NK-92 (cell line): Measurements from ENCODE around the gene CAVIN3.

ENCODE experiments used
- DNase-seq: peaks from one replicate; lab custom pipeline; 2025; ENCODE audit not compliant: unreplicated experiment; lab: John Stamatoyannopoulos, UW

Gene CAVIN3

DNA sequence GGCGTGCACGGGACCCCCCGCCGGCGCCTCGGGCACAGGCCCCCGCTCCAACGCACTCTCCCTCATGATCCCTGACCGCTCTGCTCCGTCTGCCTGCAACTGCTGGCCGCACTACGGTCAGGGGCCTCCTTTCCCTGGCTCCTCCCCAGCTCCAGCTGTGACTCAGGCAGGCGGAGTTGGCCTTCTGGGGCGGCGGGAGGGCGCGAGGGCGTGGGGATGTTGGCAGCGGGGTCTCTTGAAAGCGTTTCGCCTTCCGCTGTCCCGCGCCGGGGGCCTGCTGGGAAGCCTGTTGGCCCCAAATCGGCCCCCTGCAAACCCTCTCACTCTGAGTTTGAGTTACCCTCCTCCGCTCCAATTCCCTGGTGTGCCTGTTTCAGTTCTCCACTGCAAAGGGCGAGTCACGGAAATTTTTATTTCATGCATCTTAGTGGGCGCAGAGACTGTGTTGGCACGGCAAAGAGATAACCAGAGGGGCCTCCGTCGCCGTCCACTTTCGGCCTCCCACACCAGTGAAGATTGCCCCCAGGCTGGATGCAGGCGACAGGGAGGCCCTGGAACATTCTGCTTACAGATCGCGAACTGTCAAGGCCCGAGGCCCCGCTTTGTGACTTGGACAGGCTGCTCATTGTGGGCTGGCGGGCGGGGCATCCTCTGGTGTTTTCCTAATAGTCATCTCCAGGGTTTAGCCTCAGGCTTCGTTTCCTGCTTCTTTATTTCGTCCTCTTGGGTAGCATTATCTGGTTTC is at the start of gene CAVIN3:
CAVIN3 (minus strand) TSS at position 91 of the 745 bp plus-strand sequence; CDS start at position 66, 25 bp downstream.
- no peak for DNase-seq

DNA sequence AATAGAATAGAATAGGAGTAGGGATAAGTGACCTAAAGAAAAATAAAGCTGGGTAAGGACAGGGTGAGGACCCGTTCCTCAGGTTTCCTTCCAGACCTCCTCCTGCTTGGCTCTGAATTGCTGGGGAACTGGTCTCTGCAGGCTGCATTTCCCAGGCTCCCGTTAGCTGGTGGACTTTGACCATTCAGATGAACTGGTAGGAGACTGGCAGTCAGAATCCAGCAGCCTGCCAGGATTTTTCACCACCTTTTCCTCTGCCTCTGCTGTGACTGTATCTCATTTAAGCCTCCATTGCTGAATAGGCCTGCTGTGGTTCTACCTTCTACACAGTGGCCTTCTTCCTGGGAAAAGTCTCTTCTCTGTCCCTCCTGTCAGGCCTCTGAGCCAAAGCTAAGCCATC is 45.4 kb upstream of the CAVIN3 start:
- no peak for DNase-seq

- DNase-seq: no peak
These were observed 42.8 kb upstream of the CAVIN3 start for GRCh38 chr11:6362873-6363678.

DNA sequence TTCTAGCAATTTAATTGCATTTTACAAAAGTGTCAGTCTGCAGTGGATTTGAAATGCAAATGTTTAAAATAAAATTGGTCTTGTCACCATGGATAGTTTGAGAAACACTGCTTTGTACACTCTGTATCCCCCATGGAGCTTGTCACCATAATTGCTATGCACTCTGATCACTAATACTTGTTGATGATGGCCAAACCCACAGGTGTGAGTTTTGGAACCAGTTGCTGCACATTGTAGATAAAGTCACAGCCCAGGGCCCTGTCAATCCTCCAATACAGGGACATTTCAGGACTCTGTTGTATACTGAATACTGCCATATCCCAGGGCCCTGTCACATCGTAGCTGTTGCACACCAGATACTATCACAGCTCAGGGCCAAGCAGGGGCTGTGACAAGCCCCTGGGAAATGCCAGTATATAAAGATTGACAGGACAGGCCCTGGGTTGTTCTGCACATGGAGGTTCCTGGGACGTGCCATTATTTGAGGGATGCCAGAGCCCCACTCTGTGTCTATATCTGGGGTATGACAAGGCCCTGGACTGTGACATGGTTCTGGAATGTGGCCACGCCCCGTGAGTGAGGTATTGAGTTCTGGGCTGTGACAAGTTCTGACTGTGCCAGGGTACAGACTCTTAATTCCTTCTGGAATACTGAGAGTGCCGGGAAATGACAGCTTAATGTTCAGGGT is 42.0 kb upstream of the CAVIN3 start:
- no peak for DNase-seq

DNA sequence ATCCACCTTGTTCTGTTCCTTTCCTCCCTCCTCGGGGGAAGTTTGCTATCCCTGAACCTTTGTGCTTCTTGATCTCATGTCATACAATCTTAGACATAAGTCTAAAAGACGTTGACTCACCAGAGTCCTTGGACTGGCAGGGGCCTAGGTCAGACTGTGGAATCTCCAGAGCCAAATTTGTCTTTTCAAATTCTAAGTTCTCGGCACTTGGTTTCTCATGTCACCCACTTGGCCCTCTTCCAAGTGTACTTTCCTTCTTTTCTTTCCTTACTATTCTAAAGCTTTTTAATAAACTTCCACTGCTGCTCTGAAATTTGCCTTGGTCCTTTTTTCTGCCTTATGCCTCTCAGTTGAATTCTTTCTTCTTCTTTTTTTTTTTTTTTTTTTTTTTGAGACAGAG is 39.9 kb upstream of the CAVIN3 start:
- no peak for DNase-seq

DNA sequence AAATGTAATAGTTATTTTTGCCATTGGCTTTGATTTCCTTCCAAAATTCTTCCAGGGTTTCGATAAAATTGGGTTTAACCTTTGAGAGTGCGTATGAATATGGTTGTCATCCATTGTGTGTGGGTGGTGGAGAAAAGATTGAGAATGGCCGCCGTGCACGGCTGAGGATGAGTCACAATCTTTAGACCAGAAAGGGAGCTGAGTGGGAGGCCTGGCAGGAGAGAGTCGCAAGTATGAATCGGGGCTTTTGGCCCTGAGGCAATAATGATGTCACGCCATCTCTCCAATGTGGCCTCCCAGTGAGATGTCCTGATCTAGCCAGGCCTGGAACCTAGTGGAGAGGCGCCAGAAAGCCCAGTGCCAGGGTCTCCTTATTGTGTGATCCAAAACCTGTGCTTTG is 36.9 kb upstream of the CAVIN3 start:
- DNase-seq: no peak

- DNase-seq: no peak
These were observed 36.3 kb upstream of the CAVIN3 start for GRCh38 chr11:6356503-6357055.

DNA sequence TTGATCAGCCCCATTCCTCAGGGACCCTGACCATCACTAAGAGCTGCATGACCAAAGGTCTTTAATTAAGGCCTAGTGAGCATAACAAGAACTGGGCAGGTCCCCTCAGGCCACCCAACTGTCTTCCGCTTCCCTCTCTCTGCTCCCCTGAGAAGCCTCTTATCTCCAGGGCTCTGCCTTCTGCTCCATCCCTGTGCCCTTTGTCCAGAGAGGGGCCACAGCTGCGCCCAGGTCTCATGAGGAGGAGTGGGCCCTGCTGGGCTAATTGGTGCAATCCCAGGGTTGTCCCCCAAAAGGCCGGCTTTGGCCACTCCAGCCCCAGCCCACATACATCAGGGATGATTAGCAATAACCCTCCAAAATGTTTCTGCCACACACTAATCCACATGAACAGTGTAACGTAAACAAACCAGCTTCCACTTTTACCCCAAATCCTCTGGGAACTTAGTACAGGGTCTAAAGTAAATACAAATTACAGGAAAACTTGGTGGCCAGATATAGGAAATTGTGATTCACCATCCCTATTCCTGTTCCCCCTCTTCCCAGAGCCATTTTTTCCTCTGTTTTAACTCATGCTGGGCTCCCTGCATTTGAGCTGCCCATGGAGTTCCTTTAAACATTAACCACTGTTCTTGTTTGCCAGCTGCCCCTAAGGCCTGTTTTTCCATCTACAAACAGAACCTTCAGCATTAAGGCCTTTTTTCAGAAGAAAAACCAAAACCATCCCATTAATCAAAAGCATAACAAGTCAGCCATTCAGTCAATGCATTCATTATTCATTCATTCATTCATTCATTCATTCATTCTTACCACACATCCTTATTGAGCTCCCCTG is 34.6 kb upstream of the CAVIN3 start:
- DNase-seq: no peak

DNA sequence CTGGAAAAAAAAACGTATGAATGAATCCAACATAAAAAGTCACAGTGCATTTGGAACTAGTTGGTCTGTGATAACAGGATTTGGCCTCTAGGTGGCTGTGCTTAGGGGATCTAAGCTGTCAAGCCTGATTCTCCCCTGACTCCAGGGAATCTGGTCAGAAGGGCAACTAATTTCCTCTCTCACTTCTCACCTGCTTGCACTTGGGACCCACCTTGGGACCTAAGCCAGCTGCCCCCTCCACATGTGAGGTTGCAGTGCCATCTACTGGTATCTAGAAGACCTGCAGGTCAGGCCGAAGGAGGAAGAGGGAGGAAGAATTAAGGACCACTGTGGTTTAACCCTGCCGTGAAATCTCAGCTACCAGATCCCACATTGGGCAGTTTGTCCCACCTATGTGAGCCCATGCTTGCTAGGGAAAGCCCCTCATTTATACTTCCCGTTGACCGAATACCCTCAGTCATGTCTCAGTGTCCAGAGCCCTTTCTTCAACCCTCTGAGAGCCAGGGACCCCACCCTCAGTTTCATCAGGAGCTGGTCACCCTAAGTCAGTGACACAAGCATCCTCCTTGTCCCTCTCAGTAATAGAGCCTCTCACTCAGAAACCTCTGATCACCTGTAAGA is 33.2 kb upstream of the CAVIN3 start:
- DNase-seq: no peak

DNA sequence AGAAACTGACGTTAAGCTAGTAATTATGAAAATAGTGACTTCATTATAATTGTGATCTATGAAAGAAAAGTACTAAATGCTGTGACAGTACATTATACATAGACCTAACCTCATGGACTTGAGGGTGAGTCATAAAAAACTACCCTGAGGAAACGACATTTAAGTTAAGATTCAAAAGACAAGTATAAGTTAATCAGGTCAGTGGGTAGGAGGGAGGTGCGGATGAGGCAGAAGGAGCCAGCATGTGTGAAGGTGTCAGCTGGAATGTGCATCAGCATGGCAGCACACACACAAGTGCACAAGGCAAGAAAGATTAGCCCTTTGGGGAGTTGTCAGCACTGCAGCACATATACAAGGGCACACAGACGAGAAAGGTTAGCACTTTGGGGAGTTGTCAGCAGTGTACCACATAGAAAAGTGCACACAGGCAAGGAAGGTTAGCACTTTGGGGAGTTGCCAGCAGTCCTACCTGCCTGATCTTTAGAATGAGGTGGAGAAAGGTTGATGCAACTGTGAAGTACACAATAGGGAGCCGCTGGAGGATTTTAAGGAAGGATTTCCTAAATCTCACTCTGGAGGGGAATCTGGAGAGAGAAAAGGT is 31.6 kb upstream of the CAVIN3 start:
- DNase-seq: no peak

DNA sequence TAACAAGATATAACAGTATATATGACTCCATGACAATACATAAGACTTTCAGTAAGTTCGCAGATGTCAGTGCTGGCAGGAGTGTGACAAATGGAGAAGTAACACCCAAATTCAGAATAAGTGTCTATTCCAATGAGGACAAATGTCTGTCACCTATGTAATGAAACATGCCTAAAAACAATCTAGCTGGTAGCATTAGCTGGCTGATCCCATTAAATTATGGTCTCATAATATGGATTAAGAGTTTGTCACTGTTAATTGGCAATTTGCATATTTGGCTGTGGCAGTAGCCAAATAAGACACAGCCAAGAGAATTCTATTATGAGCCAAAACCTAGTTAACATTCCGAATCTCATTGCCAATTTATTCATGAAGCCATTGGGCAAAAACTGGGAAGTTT is 30.2 kb upstream of the CAVIN3 start:
- DNase-seq: no peak

DNA sequence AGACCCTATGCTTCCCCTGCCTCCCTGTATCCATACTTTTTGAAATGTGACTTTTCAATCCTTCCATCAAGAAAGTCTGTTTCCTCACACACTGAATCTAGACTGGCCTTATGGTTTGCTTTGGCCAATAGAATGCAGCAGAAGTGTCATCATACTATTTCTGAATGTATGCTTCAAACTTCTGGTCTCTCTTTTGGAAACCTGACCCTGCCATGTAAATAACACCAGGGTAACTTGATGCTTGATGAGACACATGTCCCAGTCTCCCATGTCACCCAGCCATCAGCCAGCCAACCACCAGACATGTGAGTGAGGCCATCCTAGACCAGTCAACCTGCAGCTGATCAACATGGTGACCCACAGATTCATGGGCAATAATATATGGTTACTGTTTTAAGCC is 29.7 kb upstream of the CAVIN3 start:
- DNase-seq: no peak

DNA sequence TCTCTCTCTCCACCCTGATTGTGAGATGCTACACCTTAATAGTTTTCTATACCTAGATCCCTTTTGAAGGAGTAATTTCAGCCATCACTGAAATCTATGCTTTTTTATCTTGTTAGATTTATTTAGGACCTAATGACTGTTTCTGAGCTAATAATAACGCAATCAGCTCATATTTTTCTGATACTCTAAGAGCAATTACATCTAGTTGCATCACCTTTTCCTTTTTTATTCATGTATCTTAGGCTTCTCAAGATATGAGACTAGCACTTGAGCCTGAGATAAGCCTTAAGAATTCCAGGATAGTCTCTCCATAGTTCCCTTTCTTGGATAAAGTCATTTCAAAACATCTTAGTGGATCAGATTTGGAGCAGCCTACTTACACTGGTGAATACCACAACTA is 25.1 kb upstream of the CAVIN3 start:
- no peak for DNase-seq

GRCh38 chr11:6336293-6336692 is 16.0 kb upstream of the CAVIN3 start:
- DNase-seq: no peak

DNA sequence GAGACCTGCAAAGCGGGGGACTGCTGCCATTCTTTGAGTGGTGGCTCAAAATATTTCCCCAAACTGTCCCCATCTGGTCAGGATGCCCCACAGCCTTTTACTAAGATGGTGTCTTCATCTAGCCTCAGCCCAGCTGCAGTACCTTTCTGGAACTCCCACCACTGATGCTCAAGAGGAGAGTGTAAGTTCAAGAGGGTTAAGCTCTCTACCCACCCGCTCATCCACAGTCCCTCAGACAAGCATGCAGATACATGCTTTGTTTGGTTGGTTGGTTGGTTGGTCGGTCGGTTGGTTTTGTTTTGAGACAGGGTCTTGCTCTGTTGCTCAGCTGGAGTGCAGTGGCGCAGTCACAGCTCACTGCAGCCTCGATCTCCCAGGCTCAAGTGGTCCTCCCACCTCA is 14.5 kb upstream of the CAVIN3 start:
- DNase-seq: no peak

GRCh38 chr11:6333095-6333494 is 12.8 kb upstream of the CAVIN3 start:
- no peak for DNase-seq

- no peak for DNase-seq
These were observed 11.8 kb upstream of the CAVIN3 start for GRCh38 chr11:6332066-6332465.

DNA sequence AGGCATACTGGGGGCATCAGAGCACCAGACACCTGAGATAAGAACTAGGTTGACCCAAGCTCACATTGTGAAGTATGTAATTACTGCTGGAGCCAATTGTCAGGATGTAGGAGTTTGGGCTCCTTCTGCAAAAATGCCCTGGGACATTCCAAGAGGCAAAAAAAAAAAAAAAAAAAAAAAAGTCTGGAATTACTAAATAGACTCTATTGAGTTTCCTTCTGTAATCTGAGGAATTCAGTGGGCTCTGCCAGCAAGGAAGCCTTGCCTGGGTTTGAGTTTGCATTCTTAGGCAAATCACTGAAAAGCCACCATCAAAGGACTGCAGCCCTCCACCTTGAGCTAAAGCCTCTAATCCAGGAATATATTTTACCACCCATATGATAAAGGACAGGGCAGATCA is 8.0 kb upstream of the CAVIN3 start:
- no peak for DNase-seq

DNA sequence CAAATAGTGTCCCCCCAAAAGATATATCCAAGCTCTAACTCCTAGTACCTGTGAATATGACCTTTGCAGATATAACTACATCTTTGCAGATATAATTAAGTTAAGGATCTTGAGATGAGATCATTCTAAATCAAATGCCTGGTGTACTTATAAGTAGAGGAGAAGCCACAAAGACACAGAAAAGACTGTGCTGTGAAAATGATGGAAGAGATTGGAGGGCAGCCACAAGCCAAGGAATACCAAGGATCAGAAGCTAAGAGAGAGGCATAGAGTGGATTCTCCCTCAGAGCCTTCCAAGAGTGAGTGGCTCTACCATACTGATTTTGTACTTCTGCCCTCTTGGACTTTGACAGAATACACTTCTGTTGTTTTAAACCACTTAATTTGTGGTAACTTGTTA is 7.5 kb upstream of the CAVIN3 start:
- DNase-seq: no peak

DNA sequence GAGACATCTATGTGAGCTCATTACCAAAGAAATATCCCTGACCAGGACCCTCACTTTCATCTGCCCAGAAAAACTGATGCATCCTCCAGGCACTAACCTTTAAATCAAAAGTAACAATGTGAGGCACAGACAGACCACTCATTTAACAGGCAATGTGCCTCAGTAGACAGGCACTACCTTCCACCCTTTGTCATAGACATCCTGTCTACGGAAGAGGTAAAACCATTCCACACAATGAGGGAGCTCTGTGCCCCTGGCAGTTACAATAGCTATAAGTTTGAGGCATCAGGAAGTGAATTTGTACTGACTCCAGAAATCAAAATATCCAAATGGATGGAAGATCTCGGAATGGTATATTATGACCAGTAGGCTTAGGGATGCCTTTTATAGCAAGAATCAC is 6.7 kb upstream of the CAVIN3 start:
- no peak for DNase-seq
